Measurements from ENCODE around the gene NHSL1.
"Not testable (repeated sequence)": the region's sequence is repeated elsewhere in the genome, so short reads cannot be mapped to it uniquely, and the experiment has no call there.

NHSL1 gene

GRCh38 chr6:138454981-138455706, 44.1 kb downstream of the NHSL1 start:
- no peak for DNase-seq

DNA sequence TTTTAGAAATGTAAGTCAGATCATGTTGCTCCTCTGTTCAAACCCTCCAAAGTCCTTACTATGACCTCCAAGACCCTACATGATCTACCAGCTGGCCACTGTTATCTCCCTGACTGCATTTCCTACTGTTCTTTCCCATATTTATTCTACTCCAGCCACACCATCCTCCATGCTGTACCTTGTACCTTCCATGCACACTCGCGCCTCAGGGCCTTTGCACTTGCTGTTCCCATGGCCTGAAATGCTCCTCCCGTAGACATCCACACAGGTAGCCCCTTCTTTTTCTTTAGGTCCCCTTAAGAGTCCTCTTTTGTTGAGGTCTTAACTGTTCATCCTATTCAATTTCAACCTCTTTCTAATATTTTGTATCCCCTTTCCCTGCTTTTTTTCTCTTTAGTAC, 48.3 kb downstream of the NHSL1 start:
- no peak for DNase-seq

DNA sequence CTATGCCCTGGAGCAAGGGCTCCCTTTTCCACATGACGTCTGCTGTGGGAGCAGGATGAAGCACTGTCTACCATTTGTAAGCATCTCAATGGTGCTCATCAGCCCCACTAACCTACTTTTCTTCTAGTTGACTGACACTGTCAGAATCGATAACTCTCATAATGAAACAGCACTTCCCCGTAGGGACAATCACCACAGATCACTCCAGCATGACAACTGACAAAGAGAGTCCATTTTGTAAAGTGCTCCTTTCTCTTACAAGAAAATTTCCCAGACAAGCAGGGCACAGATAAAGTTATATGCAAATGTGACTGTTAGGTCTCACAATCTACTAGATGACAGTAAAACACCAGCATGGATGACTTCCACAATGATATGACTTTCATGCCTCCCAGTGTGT, 48.8 kb downstream of the NHSL1 start:
- DNase-seq = no peak

GRCh38 chr6:138446821-138447220, 52.5 kb downstream of the NHSL1 start:
- no peak for DNase-seq

- DNase-seq = no peak
These were observed 55.3 kb downstream of the NHSL1 start for GRCh38 chr6:138443979-138444378.

- DNase-seq = no peak
These were observed 56.6 kb downstream of the NHSL1 start for GRCh38 chr6:138442663-138443062.

GRCh38 chr6:138441965-138442364, 57.3 kb downstream of the NHSL1 start:
- no peak for DNase-seq

DNA sequence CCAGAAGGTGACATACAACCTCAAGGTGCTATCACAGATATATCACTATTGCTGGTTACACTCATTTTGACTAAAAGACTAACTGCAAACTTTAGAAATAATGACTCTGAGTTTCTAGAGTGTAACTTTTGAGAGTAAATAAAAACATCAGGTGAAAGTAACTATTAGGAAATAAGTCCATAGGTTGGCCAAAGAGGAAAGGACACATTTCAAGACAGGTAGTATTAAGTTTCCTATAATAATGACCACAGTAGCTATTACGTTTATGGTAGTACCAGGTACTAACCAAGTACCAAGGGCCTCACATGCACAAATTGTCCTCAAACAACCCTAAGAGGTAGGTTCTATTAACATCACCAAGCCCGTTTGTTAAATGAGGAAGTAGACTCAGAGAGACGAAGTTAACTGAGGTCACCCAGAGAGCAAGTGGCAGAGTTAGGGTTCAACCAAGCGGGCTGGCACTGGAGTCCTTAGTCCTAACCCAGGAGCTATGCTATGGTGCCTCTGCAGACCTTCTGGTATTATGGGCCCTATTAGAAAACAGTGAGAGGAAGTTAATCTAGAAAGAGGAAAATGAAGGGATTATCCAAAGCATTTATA, 58.4 kb downstream of the NHSL1 start:
- DNase-seq = no peak

DNA sequence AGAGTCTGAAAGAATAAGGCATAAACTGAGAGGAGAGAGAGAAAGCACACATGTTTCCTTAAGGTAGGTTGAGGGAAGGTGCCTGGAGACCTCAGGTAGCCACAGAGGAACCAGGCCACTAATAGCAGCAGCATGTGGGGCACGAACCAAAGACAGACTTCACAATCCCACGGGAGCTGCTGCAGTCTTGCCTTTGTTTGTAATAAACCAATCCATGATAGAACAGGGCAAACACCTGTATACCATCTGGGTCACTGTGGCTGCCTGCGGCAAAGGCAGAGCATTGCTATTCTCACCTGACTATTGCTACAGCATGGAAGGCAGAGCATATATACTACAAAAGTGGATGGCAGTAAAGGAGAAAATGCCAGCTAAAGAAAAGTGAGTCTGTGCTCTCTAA, 59.0 kb downstream of the NHSL1 start:
- no peak for DNase-seq

DNA sequence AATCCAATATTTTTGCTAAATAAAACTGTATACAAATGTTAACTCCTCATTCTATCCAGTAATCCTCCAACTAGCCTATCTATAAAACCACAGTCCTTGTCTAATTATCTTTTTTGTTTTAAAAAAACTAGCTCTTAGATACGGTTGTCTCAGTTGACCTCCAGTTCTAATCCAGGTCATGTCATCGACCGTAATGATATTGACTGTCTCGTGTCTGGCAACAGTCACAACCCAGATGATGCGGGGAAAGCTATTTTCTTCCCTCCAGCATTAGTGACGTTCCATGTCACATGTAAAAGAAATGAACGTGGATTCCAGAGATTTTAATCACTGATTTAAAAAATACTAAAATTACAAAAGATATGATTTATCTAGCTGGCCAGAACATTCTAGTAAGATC, 59.7 kb downstream of the NHSL1 start:
- DNase-seq = no peak

DNA sequence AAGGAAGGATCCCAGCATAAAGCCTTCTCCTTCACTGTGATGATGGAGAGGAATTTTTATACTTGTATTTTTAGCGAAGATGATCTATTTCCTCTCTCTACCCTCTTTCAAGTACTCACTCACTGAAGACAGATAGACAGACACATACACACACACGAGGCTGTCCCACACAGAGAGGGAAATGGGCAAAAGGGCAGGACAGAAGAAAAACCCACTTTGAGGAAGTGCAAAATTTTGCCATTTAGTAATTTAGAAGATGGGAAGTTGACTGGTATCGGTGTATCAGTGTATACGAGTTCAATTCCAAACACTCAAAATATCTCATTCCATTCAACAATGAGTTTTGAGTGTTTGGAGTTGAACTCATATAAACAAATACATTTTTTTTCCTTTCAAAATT, 64.4 kb downstream of the NHSL1 start:
- DNase-seq = no peak

- DNase-seq = no peak
These were observed 65.2 kb downstream of the NHSL1 start for GRCh38 chr6:138434096-138434495.

- DNase-seq = no peak
These were observed 67.3 kb downstream of the NHSL1 start for GRCh38 chr6:138432063-138432356.

- DNase-seq = no peak
These were observed 67.8 kb downstream of the NHSL1 start for GRCh38 chr6:138431256-138432062.

- no peak for DNase-seq
These were observed 68.7 kb downstream of the NHSL1 start for GRCh38 chr6:138430361-138431145.

- no peak for DNase-seq
These were observed 69.5 kb downstream of the NHSL1 start for GRCh38 chr6:138429761-138430160.

- DNase-seq = no peak
These were observed 70.2 kb downstream of the NHSL1 start for GRCh38 chr6:138428944-138429598.

DNA sequence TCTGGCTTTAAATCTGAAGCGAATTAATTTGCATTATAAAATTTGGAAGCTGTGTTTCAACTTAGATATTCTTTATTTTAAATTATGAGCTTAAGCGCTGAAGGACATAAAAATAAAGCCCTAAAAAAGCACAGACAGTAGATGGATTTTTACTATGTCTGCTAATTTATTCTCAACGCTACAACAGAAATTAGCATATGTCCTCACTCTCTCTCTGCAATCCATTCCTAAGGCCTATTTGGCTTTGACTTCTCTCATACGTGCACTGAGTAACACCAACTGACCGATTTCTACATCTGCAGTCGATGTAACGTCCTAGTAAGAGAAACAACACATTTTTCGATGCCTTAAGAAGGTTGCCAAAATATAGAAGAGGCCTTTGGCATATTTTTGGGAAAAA, 71.6 kb downstream of the NHSL1 start:
- no peak for DNase-seq

DNA sequence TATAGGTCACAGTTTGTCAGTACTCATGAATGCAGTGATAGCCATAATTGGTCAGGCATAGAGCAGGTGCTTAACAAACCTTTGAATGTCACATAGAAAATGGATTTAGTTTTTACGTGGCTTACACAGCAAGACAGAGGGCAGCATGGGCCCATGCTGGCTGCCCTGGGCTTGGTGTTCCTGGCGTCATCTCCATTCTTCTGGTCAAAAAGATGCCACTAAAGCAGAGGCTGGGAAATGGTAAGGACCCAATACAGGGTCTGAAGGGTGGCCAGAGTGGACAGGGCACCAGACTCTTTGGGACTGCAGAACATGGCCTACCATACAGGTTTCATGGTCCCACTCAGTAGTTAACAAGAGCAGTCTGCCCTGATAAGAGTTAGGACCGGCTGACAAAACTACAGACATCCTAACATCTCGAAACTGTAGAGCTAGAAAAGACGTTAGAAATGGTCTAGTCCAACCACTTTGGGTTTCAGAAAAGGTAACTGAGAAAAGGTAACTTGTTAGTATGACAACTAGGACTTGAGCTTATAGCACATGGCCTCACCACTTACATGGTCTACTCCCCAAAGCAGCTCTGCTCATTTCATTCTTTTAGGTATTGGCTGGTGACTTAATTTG, 72.7 kb downstream of the NHSL1 start:
- no peak for DNase-seq

DNA sequence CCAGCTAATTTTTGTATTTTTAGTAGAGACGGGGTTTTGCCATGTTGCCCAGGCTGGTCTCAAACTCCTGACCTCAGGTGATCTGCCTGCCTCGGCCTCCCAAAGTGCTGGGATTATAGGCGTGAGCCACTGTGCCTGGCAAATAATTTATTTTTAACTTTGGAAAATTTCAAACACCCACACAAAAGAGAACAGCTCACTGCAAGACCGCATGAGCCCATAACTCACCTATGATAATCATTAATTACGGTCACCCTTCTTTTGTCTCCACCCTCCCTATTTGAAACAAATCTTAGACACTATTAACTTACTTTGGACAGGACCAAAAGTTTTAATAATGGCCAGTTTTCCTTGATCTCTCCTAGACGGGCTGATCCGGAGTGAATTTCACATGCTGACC, 74.0 kb downstream of the NHSL1 start:
- not testable (repeated sequence) for DNase-seq

- DNase-seq = no peak
These were observed 75.0 kb downstream of the NHSL1 start for GRCh38 chr6:138424004-138424904.
